NK-92 treated with Interleukin-12 subunit alpha and Interleukin-12 subunit beta, amount 100 ng/mL, for 24 hours (cell line): ENCODE data around the gene S100B.

Experiments
- DNase-seq: peaks from one replicate; lab custom pipeline; 2025; lab: John Stamatoyannopoulos, UW

The S100B gene

DNA sequence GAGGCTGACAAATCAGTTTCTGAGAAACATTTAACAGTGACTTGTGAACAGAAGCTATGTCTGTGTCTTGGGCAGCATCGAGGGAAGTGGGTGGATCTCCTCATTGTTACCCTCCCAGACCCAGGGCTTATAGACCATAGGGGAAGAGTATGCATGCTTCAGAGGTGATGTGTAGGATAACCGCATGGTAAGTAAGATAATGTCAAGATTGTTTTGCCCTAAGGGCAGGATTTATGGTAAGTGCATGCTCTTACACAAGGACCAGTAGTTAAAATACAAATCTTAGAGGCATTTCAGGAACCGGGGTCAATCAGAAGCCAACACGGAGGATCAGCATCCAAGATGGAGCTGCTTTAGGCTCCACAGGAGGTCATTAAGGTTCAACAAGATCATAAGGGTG lies 22.8 kb upstream of the S100B start:
- DNase-seq: no peak

DNA sequence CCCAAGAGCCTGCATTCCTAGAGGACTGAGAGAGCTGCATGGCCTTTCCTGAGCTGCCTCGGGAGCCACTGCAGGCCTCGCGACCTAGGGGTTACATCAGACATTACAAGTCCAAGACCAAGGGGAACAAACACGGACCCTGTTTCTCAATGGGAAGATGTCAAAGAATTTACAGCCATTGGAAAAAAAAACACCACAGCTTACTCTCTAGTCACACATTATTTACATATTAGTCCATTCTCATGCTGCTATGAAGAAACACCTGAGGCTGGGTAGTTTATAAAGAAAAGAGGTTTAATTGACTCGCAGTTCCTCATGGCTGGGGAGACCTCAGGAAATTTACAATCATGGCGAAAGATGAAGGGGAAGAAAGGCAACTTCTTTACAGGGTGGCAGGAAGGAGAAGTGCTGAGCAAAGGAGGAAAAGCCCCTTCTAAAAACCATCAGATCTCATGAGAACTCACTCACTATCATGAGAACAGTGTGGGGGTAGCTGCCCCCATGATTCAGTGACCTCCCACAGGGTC lies 22.2 kb upstream of the S100B start:
- DNase-seq: no peak

DNA sequence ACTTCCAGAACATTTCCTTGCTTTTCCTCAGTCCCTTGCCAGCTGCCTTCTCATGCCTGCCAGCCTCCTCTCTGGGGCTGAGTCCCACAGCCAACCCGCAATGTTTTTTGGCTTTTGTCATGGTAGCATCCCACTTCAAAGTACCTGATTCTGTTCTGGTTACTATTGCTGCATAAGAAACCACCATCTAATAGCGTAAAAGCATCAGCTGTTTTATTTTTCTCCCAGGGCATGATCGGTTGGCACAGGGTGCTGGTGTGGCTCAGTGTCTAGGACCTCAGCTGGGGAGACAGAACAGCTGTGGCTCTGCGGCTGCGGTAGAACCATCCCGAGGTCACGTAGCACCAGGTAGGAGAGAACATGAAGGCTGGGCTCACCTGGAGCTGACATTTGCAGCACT lies 21.7 kb upstream of the S100B start:
- DNase-seq: no peak

DNA sequence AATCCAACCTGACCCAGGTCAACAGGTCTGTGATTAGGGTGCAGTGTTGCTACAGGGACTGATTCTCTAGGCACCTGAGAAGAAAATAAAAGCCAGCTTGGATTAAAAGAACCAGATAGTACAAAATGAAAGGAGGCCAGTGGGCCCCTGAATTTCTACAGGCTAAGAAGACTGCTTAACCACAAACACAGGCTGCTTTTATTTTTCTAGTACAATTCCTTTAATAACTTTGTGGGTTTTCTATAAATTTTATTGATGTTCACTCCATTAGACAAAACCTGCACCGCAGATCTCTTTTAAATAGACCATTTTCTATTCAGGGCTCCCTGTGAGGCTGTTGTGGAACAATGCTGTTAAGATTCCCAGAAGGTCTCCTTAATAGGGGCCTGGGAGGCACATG lies 20.9 kb upstream of the S100B start:
- DNase-seq: no peak

DNA sequence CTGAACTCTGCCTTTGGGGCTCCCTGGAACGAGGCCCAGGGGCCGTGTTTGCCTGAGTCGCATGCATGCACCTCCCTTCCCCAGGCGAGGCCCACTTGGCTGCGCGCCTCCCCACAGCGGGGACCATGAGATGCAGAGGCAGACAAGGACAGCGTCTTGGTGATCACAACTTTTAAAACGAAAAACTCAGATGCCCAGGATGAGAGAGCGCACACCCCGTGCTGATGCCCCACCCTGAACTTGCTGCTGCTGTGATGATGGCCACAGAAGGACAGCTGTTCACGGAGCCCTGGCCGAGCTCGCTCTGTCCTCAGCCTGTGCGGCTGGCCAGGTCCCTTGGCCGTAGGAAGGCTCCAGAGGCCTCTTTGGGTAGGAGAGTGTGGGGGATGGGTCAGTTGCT lies 19.2 kb upstream of the S100B start:
- no peak for DNase-seq

DNA sequence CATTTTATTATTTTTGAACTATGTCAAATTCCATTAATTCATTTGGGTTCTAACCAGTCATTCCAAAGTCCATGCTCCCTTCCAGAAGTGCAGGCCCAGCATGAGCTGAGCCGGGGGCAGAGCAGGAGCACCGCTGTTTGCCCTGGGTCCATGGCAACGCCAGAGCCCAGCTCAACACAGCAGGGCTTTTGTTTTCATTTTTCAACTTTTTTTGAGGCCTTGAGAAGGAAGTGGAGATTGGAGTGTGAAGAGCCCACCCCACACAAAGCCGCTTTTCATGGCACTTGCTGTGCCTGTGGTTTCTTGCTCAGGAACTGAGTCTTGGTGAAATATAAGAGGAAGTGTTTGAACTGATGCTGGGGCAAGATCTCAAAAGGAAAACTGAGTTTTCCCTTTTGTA lies 17.3 kb upstream of the S100B start:
- DNase-seq: no peak

DNA sequence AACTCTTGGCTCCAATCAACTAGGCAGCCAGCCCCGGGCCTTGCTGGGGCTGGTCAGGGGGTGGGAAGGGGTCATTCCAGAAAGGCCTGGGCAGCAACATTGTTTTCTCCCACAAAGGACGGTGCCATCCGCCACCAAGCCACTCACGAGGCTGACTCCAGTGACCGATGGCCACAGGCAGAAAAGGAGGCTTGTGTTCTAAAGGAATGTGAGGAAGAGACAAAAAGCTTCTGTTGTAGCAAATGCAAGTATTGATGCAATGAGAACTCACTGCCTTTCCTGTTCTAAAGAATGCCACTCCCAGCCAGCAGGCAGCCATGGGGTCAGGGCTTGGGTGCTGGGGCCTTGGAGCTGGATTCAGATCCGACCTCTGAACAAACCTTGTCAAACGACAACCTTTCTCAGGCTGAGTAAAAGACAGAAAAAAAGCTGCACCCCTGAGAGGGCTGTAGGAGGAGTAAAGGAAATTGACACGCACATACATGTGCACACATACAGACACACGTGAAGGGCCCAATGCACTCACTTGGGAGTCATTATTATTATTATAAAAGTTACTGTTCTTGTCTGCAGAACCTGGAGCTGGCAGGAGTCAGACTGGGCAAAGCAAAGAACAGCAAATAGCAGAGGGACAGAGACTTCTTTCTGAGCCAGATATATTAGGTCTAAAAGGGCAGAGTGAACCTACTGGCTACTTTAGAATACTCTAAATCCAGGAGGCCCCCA lies 16.7 kb upstream of the S100B start:
- DNase-seq: no peak

DNA sequence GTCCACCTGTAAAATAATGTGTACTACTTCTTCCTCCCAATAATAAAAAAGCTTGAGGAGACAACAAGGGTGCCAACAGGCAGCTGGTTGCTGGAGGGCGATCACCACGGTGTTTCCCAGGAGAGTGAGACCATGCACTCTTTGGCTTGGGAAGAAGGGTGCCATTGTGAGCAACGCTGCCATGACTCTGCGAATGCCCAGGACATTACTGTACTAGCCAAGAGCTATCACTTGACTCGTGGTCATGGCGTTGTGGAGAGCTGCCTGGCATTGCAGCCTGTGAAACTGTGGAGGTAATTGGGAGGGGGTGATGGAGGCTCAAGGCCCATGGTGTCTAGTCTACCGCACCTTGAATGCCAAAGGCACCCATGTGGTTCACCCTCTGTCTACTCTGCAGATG lies 16.0 kb upstream of the S100B start:
- no peak for DNase-seq

DNA sequence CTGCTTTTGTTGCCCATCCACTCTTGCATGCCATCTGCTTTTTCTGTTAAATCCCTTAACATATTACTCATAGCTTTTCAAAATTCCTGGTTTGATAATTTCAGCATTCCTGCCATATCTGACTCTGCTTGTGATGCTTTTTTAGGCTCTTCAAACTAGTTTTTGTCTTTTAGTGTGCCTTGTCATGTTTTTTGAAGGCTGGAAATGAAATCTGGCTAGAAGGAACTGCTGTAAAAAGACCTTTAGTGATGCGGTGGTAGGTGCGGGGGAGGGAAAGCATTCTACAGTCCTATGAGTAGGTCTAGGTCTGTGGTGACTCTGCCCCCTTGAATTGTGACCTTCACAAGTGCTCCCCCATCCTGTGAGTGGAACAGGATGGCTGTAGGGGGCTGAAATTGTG lies 15.0 kb upstream of the S100B start:
- DNase-seq: no peak

DNA sequence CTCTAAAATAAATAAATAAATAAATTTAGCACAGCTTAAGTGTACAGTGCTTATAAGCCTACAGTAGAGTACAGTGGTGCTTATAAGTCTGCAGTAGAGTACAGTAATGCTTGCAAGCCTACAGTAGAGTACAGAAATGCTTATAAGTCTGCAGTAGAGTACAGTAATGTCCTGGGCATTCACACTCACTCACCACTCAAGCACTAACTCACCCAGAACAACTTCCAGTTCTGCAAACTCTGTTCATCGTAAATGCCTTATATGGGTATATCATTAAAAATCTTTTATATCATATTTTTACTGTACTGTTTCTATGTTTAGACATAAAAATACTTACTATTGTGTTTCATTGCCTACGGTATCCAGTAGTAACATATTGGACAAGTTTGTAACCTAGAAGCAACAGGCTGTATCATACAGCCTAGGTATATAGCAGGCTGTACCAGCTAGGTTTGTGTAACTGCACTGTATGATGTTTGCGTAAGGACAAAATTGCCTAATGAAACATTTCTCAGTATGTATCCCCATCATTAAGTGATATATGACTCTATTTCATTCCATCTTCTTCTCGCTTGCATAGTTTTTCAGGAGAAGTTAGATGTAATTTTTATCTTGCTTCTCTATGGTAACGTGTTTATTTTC lies 14.0 kb upstream of the S100B start:
- DNase-seq: no peak

DNA sequence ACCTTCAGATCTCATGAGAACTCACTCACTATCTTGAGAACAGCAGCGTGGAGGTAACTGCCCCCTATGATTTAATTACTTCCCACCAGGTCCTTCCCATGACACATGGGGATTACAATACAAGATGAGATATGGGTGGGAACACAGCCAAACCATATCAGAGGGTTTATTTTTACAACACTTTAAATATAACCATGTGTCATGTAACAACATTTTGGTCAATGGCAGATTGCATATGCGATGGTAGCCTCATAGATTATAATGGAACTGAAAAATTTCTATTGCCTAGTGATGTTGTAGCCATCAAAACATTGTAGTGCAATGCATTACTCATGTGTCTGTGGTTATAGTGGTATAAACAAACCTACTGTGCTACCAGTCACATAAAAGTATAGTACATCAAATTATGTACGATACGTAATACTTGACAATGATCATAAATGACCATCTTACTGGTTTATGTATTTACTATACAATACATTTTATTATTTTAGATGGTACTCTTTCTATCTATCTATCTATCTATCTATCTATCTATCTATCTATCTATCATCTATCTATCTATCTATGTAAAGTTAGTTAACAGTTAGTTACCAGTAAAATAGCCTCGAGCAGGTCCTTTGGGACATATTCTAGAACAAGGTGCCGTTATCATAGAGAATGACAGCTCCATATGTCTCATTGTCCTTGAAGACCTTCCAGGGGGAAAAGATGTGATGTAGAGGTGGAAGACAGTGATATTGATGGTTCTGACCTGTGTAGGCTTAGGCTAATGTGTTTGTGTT lies 12.6 kb upstream of the S100B start:
- no peak for DNase-seq

DNA sequence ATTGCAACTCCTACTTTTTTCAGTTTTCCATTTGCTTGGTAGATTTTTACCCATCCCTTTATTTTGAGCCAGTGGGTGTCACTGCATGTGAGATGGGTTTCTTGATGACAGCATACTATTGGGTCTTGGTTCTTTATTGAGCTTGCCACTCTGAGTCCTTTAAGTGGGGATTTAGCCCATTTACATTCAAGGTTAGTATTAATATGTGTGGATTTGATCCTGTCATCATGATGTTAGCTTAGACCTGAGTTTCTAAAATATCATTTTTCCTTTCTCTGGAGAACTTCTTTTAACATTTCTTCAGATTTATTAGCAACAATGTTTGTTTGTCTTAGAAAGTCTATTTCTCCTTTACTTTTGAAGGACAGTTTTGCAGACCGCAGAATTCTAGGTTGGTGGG lies 11.8 kb upstream of the S100B start:
- no peak for DNase-seq

DNA sequence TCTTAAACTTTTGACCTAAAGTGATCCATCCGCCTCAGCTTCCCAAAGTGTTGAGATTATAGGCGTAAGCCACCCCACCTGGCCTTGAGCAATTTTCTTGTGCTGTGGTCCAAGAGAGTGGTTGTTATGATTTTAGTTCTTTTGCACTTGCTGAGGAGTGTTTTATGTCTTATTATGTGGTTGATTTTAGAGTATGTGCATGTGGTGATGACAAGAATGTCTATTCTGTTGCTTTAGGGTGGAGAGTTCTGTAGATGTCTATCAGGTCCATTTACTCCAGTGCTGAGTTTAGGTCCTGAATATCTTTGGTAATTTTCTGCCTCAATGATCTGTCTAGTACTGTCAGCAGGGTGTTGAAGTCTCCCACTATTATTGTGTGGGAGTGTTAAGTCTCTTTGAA lies 11.2 kb upstream of the S100B start:
- DNase-seq: no peak

DNA sequence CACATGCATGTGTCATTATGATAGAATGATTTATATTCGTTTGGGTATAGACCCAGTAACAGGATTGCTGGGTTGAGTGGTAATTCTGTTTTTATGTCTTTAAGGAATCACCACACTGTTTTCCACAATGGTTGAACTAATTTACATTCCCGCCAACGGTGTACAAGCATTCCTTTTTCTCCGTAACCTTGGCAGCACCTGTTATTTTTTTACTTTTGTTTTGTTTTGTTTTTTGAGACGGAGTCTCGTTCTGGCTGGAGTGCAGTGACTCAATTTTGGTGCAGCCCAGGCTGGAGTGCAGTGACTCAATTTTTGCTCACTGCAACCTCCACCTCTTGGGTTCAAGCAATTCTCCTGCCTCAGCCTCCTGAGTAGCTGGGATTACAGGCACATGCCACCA lies 8.5 kb upstream of the S100B start:
- no peak for DNase-seq

DNA sequence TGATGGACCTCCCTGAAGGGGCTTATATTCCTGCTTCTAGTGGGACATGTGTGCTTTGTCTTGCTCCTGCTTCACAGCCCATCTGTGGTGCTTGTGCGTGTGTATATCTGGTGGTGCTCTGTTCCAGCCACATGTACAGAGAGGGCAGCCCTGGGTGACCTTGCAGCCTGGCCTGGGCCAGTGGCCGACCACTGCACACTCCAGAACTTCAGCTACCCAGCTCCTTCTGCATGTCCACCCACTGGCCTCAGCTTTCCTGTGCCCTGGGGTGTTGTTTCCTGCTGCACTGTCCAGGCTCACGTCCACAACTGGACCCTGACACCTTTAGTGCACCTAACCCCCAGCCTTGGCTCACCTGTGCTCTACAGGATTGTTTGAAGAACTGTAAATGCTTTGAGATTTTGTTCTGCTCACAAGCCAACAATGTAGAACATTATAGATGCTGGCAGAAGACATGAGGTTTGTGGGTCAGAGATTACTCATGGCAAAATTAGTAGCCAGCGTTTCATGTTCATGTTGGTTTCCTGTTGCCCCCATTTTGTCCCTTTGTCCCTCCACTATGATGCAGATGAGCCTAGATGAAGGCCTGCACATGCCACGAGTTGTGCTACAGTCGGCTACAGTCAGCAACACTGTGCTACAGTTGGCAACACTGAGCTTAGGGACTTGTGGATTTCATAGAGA lies 5.3 kb upstream of the S100B start:
- DNase-seq: no peak

DNA sequence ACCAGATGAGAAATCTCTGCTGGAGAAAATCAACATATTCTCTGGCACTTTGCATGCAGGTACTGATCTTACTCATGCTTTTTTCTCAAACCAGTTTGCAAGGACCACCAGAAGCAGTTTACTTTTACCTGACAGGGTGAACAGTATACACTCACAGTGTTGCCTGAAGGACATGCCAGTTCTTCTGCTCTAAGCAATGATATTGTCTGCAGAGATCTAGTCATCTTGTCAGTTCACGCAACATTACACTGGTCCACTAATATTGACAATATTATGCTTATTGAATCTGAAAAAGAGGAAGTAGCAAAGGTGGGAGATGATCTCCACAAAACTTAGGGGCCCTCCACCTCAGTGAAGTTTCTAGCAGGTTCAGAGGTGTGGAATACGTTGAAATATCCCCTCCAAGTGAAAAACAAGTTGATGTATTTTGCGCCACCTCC lies 3.8 kb upstream of the S100B start:
- no peak for DNase-seq

DNA sequence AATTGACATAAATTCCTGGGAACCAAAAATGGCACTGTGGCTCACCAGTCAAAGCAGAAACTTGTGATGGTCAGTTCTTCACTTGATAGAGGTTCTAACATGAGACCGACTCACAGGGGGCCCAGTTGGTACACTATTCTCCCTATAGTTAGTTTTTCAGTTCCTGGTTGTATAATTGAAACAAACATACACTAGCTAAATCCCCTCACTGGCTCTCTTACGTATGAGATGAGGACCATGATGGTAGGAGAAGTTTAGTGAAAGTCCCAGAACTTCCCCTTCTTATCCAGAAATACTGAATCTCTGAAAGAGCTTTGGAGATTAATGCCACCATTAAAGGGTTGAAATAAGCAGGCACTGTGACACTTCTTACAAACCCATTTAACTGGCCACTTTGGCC lies 2.8 kb upstream of the S100B start:
- no peak for DNase-seq

DNA sequence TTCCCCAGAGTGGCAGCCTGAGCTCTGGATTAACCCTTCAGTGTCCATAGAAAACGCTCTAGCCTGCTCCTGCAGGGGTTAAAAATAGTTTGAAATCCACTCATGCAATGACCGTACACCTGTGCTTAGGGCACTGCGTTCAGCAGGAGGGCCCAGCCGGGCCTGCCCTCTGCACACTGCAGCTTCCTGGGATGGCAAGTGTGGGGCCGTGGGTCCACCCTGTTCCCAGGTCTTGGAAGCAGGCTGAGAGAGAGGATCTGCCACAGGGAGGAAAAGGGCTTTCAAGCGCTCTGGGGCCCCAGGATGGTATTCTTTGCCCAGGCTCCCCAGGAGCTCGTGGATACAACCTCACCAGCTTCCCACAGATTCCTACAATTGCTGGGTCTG lies 1.5 kb upstream of the S100B start:
- DNase-seq: no peak

DNA sequence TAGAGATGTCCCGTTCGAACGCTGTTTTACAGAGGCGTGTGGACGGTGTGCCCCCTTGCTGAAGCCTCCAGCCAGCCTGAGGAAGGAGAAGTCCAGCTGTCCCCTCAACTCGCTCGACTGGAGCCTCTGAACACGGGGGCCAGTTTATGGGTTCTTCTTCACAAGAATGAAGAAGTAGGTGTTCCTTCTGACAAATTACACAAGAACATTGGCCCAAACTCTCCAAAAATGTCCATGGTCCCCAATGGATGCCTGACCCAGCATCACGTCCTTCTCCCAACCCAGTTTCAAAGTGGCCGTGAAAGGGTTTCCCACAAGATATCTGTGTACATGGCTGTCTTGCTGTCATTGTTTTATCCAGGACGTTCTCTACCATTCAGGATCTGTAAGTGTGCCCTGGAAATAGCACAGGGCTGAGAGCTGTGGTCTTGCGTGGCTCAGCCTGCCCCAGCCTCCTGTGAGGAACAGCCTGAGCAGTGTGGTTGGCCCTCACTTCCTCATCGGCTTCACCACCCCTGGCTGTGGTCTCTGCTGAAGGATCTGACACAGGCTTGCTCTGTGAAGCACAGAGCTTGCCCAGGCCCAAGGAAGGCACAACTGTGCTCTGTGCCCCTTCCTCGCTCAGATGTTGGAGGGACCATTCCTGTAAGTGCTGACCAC lies 1.0 kb upstream of the S100B start:
- peak; percentile 10 for DNase-seq

DNA sequence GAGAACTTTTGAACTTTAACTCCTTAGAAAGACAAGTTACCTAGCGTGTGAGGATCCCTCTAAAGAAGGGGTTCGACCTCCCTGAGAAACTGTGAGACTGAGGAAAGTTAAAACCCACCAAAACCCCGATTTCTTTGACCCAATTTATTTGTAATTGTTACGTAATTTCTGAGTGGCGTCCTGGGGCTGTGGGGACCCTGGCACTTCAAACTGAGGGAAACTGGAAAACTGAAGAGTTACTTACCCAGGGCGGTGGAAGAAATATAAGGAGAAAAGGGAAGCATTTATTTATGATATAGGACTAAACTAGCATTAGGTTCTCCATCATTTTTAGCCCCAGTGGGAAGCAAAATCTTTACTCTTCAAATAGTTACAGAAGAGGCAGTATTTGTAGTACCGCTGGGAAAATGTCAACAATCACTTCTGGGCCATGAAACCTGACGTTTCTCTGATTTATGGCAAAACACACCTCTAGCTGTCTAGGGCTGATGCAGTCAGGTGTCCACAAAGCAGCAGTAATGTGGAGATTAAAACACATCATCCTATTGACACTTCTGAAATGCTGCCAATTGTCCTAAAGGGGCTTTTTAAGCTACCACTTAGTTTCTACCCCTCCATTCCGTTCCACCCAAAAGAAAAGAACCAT lies 430 bp downstream of the S100B start:
- no peak for DNase-seq

DNA sequence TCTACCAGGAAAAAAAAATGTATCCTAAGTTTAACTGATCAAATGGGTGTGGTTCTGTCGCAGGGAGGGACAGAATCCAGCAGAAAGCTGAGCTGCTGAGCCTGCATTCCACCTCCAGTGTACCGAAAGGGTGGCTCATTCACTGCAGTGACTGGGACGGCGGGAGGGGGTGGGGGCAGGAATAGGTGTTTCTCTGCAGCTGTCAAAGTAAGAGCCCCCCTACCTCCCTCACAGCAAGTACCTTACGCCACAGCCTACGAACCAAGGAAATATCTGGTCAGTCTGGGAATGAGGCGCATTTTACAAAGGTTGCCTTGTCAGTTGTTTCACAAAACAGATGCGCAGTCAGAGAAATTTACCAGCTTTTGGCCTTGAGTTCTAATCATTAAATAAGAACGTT lies 1.7 kb downstream of the S100B start:
- DNase-seq: no peak
